ENCODE data around the gene ADARB1. TPM values are rescaled to one million over a fixed set of nuclear protein-coding genes. Genes with fewer than 3 reads are reported as not detected.
A peak's percentile ranks its signal among the peaks of the same experiment; 100 is the strongest.

The ADARB1 gene
- polyA plus RNA-seq, 4 donors: 14.1 to 17.7 (median 17.1) TPM

GRCh38 chr21:45036630-45037029 lies 37.8 kb upstream of the ADARB1 start:
- no peak for DNase-seq (ENCODE audit: low read depth in 4 of 4, low spot score in 3 of 4)

- no peak for DNase-seq (ENCODE audit: low read depth in 4 of 4, low spot score in 3 of 4)
Observed at GRCh38 chr21:45037986-45038385, 36.4 kb upstream of the ADARB1 start.

- no peak for DNase-seq (ENCODE audit: low read depth in 4 of 4, low spot score in 3 of 4)
Observed at GRCh38 chr21:45039317-45040156, 34.8 kb upstream of the ADARB1 start.

GRCh38 chr21:45040157-45040711 lies 34.1 kb upstream of the ADARB1 start:
- no peak for DNase-seq (ENCODE audit: low read depth in 4 of 4, low spot score in 3 of 4)

GRCh38 chr21:45040739-45041138 lies 33.6 kb upstream of the ADARB1 start:
- DNase-seq (ENCODE audit: low read depth in 4 of 4, low spot score in 3 of 4): no peak

GRCh38 chr21:45041351-45041805 lies 33.0 kb upstream of the ADARB1 start:
- no peak for DNase-seq (ENCODE audit: low read depth in 4 of 4, low spot score in 3 of 4)

GRCh38 chr21:45041984-45042663 lies 32.3 kb upstream of the ADARB1 start:
- DNase-seq (ENCODE audit: low read depth in 4 of 4, low spot score in 3 of 4): no peak

- no peak for DNase-seq (ENCODE audit: low read depth in 4 of 4, low spot score in 3 of 4)
Observed at GRCh38 chr21:45042664-45043161, 31.7 kb upstream of the ADARB1 start.

- no peak for DNase-seq (ENCODE audit: low read depth in 4 of 4, low spot score in 3 of 4)
Observed at GRCh38 chr21:45043541-45044020, 30.8 kb upstream of the ADARB1 start.

- no peak for DNase-seq (ENCODE audit: low read depth in 4 of 4, low spot score in 3 of 4)
Observed at GRCh38 chr21:45045481-45045880, 28.9 kb upstream of the ADARB1 start.

- DNase-seq (ENCODE audit: low read depth in 4 of 4, low spot score in 3 of 4): no peak
Observed at GRCh38 chr21:45047257-45047656, 27.1 kb upstream of the ADARB1 start.

GRCh38 chr21:45048026-45048698 lies 26.2 kb upstream of the ADARB1 start:
- no peak for DNase-seq (ENCODE audit: low read depth in 4 of 4, low spot score in 3 of 4)

- no peak for DNase-seq (ENCODE audit: low read depth in 4 of 4, low spot score in 3 of 4)
Observed at GRCh38 chr21:45048968-45049367, 25.4 kb upstream of the ADARB1 start.

- peak in 2 of 4 donors; percentile 44 for DNase-seq (ENCODE audit: low read depth in 4 of 4, low spot score in 3 of 4)
Observed at GRCh38 chr21:45049714-45050344, 24.6 kb upstream of the ADARB1 start.

- no peak for DNase-seq (ENCODE audit: low read depth in 4 of 4, low spot score in 3 of 4)
Observed at GRCh38 chr21:45050345-45050796, 24.0 kb upstream of the ADARB1 start.

- no peak for DNase-seq (ENCODE audit: low read depth in 4 of 4, low spot score in 3 of 4)
Observed at GRCh38 chr21:45050797-45051489, 23.4 kb upstream of the ADARB1 start.

GRCh38 chr21:45051580-45052434 lies 22.6 kb upstream of the ADARB1 start:
- no peak for DNase-seq (ENCODE audit: low read depth in 4 of 4, low spot score in 3 of 4)

GRCh38 chr21:45052960-45053359 lies 21.4 kb upstream of the ADARB1 start:
- no peak for DNase-seq (ENCODE audit: low read depth in 4 of 4, low spot score in 3 of 4)

Data from right renal pelvis (tissue), 4 donors.